GM19395 (cell line): ENCODE results near the gene HES4.
"Not testable (repeated sequence)": the region's sequence is repeated elsewhere in the genome, so short reads cannot be mapped to it uniquely, and the experiment has no call there.

Source experiments
- ATAC-seq: cut with Tn5 transposase; IDR thresholded peaks from one replicate; pipeline ENCODE4 v1.9.1; 2021; ENCODE audit warnings: mild to moderate bottlenecking, moderate library complexity; ENCODE audit not compliant: unreplicated experiment

Gene HES4

DNA sequence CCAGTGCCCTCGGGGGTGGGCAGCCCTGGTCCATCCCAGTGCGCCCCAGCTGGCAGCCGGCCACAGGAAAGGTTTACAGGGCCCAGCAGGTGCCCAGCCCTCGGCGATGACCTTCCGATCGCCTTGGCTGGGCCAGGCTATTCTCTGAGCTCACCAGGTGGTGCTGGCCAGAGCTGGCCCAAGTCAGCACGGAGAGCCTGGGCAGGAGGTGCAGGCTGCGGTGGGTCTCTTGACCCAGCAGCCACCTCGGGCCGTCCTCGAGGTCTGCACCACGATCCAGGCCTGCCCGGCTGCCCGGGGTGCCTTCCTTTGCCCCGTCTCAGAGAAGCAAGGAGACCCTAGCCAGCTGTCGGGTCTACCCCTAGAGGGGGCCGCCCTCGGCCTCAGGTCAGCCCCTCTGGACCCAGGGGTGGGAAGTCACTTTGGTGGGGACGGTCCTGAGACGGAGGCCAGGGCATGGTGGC, 18.4 kb downstream of the HES4 start:
- no peak for ATAC-seq

DNA sequence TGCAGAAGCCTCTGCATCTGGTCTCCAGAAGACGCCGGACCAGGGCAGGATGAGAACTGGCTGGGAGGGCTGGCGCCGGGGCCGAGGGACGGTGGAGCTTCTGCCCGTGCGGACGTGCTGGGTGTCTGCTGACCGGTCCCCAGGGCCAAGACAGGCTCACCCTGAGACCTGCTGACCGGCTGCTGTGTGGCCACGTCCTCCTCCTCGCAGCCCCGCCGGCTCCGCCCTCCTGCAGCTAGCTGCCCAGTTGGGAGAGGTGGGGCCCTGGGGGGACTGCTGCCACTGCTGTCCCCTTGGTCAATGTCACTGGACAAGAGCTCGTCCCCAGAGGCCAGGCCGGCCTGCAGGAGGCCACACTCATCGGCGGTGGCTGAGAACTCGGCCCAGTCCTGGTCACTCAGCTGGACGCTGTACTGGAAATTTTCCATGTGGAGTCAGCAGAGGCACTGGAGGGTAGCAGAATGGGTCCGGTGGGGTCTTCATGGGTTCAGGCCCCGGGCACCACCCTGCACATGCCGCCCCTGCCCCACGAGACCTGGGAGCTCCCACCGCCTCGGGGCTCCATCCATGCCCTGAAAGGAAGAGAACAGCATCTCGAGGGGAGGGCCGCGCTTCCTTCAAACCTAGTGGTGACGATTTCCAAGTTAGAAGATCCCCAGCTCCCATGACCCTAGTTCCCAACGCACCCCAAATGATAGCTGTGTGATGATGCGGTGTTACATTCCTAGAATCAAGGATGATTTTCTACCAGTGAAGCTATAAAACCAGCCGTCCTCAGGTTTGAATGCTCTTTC, 19.1 kb downstream of the HES4 start:
- no peak for ATAC-seq

DNA sequence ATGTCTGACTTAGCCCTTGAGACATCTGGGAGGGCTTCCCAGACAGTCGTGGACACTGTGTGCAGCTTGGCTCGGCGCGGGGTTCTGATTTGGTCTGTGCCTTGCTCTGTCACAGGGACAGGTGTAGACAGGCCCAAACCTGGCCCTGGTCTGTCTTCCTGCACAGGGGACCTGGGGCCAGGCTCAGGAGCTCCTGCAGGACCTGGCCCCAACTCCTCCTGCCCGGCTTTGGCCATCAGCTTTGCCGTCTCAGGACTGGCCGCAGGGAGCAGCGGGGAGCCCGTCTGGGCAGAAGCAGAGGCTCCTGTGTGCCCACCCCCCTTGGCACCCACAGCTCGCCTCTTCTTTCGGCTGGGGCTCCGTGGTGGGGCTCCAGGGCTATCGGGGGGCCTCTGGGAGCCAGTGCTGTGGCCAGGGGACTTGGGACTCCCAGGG, 19.7 kb downstream of the HES4 start:
- ATAC-seq, result no peak

DNA sequence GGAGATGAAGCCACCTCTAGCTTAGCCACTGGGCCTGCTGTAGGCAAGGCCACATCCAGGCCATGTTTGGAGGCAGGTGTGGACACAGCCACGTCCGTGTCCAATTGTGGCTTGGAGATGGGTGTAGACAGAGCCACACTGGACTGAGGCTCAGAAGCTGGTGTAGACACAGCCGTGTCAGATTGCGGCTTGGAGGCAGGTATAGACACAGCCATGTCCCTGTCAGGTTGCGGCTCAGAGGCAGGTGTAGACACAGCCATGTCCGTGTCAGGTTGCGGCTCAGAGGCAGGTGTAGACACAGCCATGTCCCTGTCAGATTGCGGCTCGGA, 20.2 kb downstream of the HES4 start:
- no peak for ATAC-seq

DNA sequence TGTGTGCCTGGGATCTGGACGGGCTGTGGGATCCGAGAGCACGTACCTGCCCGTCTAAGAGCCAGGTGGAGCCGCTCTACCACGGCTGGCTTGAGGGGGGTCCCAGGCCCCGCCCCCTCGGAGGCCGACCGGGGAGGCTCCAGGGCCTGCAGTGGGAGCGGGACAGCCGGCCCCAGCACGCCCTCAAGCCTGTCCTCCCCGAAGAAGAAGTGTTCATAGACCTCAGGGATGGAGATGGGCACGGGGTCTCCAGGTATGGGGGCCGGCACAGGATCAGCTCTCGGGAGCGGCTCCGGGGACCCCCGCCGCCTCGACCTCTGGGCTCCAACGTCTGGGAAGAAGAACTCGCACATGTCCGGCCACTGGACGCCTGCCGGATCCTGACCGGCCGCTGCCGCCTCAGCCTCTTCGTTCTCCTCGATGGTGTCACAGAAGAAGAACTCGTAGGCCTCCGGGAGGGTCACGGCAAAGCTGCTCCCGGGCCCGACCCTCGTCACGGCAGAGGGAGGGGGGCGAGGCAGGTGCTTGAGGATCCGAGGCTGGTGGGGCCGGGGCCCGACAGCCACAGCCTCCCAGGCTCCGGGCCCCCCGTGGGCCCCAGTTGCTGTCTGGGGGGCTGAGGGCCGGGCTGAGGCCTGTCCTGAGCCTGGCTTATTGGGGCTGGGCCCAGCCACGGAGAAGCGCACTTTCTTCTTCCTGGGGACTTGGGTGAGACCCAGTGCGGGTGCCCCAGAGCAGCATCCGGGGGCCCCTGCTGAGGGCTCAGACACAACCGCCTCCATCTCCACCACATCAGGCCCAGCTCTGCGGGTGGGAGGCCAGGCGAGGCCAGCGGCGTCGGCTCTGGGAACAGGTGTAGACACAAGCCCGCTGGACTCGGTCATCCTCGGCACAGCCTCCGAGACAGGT, 20.8 kb downstream of the HES4 start:
- ATAC-seq, result no peak

DNA sequence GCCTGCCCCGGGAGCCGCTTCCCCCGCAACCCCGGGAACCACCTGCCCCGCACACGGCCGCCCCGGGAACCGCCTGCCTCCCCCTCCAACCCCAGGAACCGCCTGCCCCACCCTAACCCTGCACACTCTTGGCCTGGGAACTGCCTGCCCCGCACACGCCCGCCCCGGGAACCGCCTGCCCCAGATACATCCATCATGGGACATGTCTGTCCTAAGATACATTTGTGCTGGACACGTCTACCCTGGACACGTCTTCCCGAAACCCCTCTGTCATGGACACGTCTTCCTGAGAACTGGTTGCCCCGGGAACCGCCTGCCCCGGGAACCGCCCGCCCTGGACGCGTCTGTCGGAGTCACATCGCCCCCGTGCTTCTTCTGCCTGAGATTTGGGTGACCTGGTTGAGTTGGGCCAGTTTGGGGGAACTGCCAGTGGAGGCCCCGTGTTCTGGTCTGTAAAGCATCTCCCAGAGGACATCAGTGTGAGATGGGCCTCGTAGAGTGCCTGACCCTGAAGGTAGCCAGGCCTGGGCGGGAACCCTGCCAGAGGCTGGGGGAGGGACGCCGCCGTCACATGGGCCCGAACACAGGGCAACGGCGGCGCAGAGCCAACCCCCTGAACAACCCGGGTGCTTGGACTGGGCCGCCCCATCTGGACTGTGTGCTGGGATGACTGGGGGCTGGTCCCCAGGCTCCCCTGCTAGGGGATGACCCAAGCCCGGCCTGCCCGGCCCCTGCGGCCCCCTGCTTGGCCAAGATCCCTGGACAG, 21.6 kb downstream of the HES4 start:
- ATAC-seq, result no peak

DNA sequence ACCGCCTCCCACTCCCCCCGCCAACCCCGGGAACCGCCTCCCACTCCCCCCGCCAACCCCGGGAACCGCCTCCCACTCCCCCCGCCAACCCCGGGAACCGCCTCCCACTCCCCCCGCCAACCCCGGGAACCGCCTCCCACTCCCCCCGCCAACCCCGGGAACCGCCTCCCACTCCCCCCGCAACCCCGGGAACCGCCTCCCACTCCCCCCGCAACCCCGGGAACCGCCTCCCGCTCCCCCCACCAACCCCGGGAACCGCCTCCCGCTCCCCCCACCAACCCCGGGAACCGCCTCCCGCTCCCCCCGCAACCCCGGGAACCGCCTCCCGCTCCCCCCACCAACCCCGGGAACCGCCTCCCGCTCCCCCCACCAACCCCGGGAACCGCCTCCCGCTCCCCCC, 23.1 kb downstream of the HES4 start:
- ATAC-seq, result not testable (repeated sequence)

DNA sequence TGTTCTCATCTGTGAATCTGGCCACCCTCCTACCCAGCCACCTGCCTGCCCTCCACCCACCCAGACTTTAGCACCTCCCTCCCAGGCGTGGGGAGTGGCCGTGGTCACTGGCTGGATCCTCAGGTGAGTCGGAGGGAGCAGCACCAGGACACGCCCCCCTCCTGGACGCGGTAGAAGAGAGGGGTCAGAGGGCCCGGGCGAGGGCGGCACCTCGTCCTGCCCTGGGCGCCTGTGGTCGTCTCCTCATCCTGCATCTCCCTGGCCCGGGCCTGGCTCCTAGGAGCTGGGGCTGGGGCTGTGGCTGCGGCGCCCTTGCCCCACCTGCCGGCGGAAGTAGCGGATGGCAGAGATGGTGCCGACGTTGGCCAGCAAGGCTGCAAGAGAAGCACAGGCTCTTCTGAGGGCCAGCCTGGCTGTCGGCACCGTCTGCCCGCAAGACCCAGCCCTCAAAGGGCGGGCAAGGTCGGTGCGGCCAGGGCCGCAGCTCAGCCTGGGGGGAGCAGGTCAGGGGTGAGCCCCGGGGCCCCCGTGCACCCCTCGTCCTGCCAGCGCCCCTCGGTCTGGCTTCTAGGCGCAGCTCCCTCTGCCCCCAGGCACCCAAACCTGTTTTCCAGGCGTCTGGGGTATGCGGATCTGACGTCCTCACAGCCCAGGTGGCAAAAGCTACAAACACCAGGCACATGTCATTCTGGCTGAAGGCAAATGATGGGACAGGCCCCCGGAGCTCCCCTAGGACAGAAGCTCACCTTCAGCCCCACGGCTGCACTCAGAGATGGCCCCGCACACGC, 23.8 kb downstream of the HES4 start:
- ATAC-seq, result no peak

DNA sequence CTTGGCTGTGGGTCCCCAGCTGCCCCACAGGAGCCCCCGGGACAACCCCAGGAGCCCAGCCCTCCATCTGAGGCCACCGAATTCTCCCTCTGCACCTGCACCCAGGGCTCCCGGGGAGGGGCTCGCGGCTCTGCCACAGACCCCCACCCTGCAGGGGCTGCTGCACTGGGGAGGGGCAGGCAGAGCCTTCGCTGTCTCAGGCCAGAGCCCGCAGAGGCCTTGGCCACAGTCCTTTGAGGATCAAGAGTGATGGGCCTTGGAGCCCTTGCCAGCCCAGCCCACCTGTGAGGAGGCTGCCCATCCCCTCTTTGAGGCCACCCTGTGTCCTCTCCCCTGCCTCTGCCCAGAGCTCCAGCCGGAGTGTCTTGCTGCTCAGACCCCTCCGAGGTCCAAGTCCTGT, 24.5 kb downstream of the HES4 start:
- no peak for ATAC-seq

DNA sequence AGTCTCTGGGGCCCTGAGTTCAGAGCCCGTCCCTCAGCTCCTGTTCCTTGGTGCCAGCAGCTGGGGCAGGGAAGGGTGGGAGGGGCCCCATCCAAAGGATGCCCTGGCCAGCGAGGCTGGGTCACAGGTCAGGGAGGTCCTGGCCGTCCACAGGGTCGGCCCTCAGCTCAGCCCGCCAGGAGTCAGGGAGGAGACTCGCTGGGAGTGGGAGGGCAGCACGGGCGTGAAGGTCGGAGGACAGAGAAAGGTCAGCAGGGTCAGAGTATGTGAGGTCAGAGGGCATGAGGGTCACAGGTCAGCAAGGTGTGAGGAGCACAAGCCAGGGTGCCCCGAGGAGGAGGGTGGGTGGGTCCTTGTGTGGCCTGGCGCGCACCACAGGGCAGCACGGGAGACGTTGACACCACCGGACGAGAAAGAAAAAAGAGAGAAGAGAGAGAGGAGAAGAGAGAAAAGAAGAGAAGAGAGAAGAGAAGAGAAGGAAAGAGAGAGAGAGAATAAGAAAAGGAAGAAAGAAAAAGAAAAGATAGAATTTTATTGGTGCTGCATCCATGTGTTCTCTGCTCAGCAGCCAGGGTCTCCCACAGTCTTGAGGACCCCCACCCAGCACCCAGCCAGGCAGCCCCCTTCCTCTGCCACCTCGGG, 25.1 kb downstream of the HES4 start:
- ATAC-seq, result no peak

DNA sequence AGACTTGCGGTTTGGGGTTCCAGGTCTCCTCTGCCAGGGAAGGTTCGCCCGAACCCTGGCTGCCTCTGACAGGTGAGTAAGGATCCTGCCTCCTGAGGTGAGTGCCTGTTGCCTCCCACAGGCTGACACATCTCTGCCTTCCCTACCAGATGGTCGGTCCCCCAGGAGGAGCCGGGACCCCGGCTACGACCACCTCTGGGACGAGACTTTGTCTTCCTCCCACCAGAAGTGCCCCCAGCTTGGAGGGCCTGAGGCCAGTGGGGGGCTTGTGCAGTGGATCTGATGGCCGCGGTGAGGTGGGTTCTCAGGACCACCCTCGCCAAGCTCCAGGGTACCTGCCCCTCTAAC, 25.6 kb downstream of the HES4 start:
- no peak for ATAC-seq

DNA sequence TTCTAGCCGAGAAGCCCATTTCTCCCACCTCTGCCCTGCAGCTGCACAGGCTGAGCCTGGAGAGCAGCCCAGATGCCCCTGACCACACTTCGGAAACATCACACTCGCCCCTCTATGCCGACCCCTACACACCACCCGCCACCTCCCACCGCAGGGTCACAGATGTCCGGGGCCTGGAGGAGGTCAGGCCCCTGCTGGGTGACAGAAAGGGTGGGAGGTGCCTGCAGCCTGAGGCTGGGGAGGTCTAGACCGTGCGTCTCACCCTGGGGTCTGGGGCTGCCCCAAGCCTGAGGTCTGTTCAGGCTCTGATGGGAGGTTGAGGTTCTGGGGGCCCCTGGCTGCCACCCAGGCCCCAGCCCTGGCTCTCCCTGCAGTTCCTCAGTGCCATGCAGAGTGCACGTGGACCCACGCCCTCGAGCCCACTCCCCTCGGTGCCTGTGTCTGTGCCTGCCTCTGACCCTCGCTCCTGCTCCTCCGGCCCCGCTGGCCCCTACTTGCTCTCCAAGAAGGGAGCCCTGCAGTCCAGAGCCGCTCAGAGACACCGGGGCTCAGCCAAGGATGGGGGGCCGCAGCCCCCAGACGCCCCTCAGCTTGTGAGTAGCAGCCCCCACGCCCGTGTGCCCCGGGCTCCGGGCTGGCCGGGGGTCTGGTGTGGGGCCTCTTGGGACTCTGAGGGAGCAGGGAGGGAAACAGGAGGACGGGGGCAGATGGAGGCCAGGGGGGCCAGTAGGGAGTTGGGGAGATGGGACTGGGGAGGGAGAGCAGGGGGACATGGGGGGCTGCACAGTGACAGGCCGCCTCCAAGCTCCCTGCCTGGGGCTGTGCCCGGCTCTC, 26.2 kb downstream of the HES4 start:
- no peak for ATAC-seq

DNA sequence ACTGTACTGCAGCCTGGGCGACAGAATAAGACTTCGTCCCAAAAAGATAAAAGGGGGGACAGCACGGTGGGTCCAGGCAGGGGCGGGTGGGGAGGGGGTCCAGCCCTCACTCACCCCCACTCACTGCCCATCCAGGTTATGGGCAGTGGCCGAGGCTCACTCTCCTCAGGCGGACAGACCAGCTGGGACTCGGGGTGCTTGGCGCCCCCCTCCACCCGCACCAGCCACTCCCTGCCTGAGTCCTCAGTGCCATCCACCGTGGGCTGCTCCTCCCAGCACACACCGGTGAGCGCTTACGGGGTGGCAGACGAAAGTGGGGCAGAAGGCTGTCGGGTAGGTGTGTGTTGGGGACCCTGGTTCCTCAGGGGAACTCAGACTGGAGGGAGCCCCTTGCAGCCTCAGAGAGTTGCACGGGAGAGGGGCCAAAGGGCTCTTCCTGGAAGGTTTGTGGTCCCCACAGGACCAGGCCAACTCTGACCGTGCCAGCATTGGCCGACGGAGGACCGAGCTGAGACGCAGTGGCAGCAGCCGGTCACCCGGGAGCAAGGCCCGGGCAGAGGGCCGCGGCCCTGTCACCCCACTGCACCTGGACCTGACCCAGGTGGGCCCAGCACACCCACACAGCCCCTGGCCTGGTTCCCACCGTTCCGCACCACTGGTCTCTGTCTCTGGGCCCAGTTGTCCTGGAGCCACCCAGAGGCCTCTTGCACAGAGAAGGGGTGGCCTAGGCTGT, 27.0 kb downstream of the HES4 start:
- no peak for ATAC-seq

DNA sequence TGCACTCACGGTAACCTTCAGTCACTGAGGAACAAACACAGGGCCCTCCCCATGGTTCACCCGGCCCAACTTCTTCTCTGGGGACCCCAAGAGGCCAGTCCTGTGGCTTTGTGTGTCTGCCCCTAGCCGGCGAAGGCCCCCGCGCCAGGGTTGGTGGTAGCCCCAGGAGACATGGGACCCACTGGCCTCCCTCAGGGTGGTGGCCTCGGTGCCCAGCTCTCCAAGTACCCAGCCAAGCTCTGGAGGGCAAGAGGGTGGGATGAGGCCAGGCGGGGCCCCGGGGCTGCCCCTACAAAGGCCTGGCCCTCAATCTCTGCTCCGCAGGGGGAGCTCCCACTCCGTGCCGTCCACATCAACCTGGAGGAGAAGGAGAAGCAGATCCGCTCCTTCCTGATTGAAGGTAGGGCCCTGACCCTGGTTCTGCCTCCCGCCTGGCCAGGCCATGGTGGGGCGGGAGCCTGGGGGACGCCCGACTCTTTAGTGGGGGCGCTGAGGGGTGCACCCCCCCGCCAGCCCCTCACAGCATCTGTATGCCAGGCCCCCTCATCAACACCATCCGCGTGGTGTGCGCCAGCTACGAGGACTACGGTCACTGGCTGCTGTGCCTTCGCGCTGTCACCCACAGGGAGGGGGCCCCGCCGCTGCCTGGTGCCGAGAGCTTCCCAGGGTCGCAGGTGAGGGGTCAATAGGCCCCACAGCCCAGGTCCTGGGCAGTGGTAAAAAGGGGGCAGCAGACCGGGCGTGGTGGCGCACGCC, 28.0 kb downstream of the HES4 start:
- ATAC-seq, result no peak

DNA sequence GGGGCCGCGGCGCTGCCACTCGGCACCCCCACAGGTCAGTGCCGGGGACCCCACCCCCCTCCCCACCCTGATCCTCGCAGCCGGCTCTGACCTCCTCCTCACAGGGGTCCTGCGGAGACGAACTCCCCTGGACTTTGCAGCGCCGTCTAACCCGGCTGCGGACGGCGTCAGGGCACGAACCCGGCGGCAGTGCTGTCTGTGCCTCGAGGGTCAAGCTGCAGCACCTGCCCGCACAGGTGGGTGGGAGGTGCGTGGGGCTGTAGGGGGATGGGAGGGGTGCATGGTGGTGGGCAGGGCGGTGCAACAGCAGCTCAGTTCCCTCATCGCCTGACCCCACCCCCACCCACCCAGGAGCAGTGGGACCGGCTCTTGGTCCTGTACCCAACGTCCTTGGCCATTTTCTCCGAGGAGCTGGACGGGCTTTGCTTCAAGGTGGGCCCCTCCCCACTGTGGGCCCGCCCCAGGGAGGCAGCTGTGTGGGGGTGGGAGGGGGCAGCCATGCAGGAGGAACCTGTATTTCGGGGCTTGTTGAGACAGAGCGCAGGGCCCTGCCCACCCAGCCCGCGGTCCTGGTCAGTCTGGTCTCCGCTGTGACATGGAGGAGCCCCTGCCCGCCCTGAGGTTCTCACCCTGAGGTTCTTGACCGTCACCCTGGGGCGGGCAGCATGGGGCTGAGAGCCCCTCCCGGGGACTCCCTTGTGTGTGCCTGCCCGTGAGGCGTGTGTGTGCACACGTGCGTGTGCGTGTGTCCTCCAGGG, 28.7 kb downstream of the HES4 start:
- no peak for ATAC-seq

DNA sequence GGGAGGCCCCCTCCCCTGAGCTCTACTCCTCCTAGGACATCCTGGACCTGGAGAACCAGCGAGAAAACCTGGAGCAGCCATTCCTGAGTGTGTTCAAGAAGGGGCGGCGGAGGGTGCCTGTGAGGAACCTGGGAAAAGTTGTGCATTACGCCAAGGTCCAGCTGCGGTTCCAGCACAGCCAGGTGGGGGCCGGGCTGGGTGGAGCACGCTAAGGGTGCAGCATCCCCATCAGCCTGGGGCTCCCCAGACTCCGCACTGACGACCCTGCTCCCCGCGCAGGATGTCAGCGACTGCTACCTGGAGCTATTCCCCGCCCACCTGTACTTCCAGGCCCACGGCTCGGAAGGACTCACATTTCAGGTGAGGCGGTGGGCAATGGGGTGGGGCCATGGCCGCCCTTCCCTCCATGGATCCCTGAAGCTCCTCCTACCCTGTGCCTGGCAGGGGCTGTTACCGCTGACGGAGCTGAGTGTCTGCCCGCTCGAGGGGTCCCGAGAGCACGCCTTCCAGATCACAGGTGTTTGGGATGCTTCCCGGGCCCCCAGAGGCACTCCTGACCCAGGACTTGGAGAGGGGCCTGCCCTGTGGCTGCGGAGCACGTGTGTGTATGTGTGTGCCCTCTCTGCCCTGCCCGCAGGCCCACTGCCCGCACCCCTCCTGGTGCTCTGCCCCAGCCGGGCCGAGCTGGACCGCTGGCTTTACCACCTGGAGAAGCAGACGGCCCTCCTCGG, 29.5 kb downstream of the HES4 start:
- ATAC-seq, result no peak
